K562 (cell line): ENCODE results near the gene MOCOS. TPM values are rescaled to one million over a fixed set of nuclear protein-coding genes. Genes with fewer than 3 reads are reported as not detected.
"Not testable (repeated sequence)": the region's sequence is repeated elsewhere in the genome, so short reads cannot be mapped to it uniquely, and the experiment has no call there.

Source experiments
- ATAC-seq: fragments of 200-7000 bp; cut with Tn5 transposase; 3 replicates; pipeline ENCODE4 v1.9.1; 2020; ENCODE audit warnings: moderate library complexity
- BruUV-seq: library from RNA; stranded (reverse); fragments of 400-500 nt; replicated peaks from 2 replicates; lab custom pipeline; 2021; lab: Mats Ljungman, UMichigan
- CTCF ChIA-PET: fragments of 300-600 bp; formaldehyde crosslinking; extraction: SDS; loops from one replicate; lab custom pipeline; 2021; ENCODE audit warnings: low intra/inter-chr PET ratio; lab: Yijun Ruan, JAX
- POLR2A ChIA-PET: fragments of 300-600, 350-650 bp; sonication (Branson Sonifier 250); formaldehyde crosslinking; extraction: SDS; loops from one replicate; lab custom pipeline; 2021; ENCODE audit warnings: antibody characterized with exemption, inconsistent platforms; lab: Yijun Ruan, JAX
- DNase-seq, 4 experiments: peaks; one replicate each; pipeline versions ENCODE4 v3.0.0 to v3.0.0-alpha.2; 2011 to 2018; ENCODE audit warnings: low spot score in 3 of 4, mixed read lengths in 3 of 4; ENCODE audit errors: extremely low read depth in 1 of 4
- FAIRE-seq: peaks from 2 replicates; lab custom pipeline; 2011; peaks lifted over from hg19 to GRCh38; lab: Jason Lieb, UNC
- H2AFZ ChIP-seq: 2 replicates; pipeline ENCODE4 v1.6.0; 2011; ENCODE audit warnings: low read depth, low read length, control low read depth, inconsistent platforms
- H3K27ac ChIP-seq: fragments of 200-600 bp; 3 replicates; pipeline ENCODE4 v1.8.0; 2011; ENCODE audit warnings: low read depth, mild to moderate bottlenecking, control low read depth, inconsistent platforms, low read length, moderate library complexity, mixed read lengths; ENCODE audit errors: extremely low read depth
- H3K27me3 ChIP-seq, 2 experiments: fragments of 300-600 bp in 1 of 2; 2 replicates in 1 of 2; 3 replicates in 1 of 2; pipeline versions ENCODE4 v1.6.0 to v1.8.0; 2011; ENCODE audit warnings: inconsistent platforms in 2 of 2, low read length in 2 of 2, mild to moderate bottlenecking in 1 of 2, mixed read lengths in 1 of 2, moderate library complexity in 1 of 2; ENCODE audit not compliant: control insufficient read depth in 2 of 2, insufficient read depth in 2 of 2
- H3K36me3 ChIP-seq: fragments of 300-600 bp; 3 replicates; pipeline ENCODE4 v1.8.0; 2011; ENCODE audit warnings: mild to moderate bottlenecking, low read length, inconsistent platforms; ENCODE audit not compliant: control insufficient read depth, insufficient read depth
- H3K4me1 ChIP-seq, 2 experiments: fragments of 200-600 bp in 1 of 2; replicated peaks in 1 of 2; 2 replicates in 1 of 2; 3 replicates in 1 of 2; pipeline versions ENCODE4 v1.5.1 to v1.8.0; 2011; ENCODE audit warnings: inconsistent platforms in 2 of 2, low read length in 2 of 2, mild to moderate bottlenecking in 1 of 2, mixed read lengths in 1 of 2, moderate library complexity in 1 of 2; ENCODE audit not compliant: control insufficient read depth in 2 of 2, insufficient read depth in 2 of 2
- H3K4me2 ChIP-seq: 2 replicates; pipeline ENCODE4 v1.6.1; 2011; ENCODE audit warnings: low read length, control low read depth, inconsistent platforms, mixed read lengths; ENCODE audit not compliant: insufficient read depth
- H3K4me3 ChIP-seq: fragments of 200-600 bp; sonication (generic), shearing (Covaris generic); 2 replicates; pipeline ENCODE4 v1.5.1; 2016; ENCODE audit warnings: control low read depth, inconsistent platforms
- H3K79me2 ChIP-seq: fragments of 200-600 bp; 3 replicates; pipeline ENCODE4 v1.8.0; 2011; ENCODE audit warnings: low read length, inconsistent platforms; ENCODE audit not compliant: control insufficient read depth, insufficient read depth
- H3K9ac ChIP-seq, 2 experiments: 2 replicates each; pipeline versions ENCODE4 v1.6.0 to v1.6.1; 2011; ENCODE audit warnings: low read depth in 2 of 2, low read length in 2 of 2, control low read depth in 1 of 2, inconsistent platforms in 1 of 2, mild to moderate bottlenecking in 1 of 2, mixed read lengths in 1 of 2; ENCODE audit not compliant: insufficient read depth in 1 of 2
- H3K9me1 ChIP-seq: one replicate; pipeline ENCODE4 v1.6.0; 2011; ENCODE audit warnings: inconsistent platforms, mild to moderate bottlenecking, low read length, moderate library complexity; ENCODE audit not compliant: control insufficient read depth, insufficient read depth
- H3K9me3 ChIP-seq: replicated peaks from 2 replicates; pipeline ENCODE4 v1.5.1; 2011; ENCODE audit warnings: low read depth, low read length, inconsistent platforms; ENCODE audit not compliant: control insufficient read depth, insufficient read depth
- H4K20me1 ChIP-seq: replicated peaks from 2 replicates; pipeline ENCODE4 v1.6.1; 2011; ENCODE audit warnings: low read length, inconsistent platforms, mixed read lengths; ENCODE audit not compliant: control insufficient read depth, insufficient read depth
- ADNP ChIP-seq: fragments of 200-800 bp; sonication (Bioruptor generic); IDR thresholded peaks from 2 replicates; pipeline ENCODE4 v1.6.1; 2016; ENCODE audit warnings: missing genetic modification characterization, missing compliant biosample characterization
- ARNT ChIP-seq, 2 experiments: fragments of 450-650 bp; IDR thresholded peaks; 2 replicates each; pipeline ENCODE4 v1.6.1; 2016; ENCODE audit warnings: mild to moderate bottlenecking in 1 of 2
- CBX3 ChIP-seq, 2 experiments: IDR thresholded peaks; 1 replicate in 1 of 2; 2 replicates in 1 of 2; pipeline ENCODE4 v1.6.1; 2012; ENCODE audit warnings: inconsistent platforms in 2 of 2, low read length in 2 of 2, borderline replicate concordance in 1 of 2, control low read depth in 1 of 2
- CBX5 ChIP-seq: IDR thresholded peaks from 2 replicates; pipeline ENCODE4 v1.6.1; 2014; ENCODE audit warnings: low read depth, borderline replicate concordance
- HIVEP1 ChIP-seq: fragments of 250-450 bp; sonication (Bioruptor Pico); IDR thresholded peaks from 2 replicates; pipeline ENCODE4 v1.4.0; 2020; ENCODE audit warnings: mild to moderate bottlenecking
- ILK ChIP-seq: fragments of 450-650 bp; IDR thresholded peaks from 2 replicates; pipeline ENCODE4 v1.6.1; 2016; ENCODE audit warnings: missing genetic modification characterization, low read depth, mild to moderate bottlenecking, missing compliant biosample characterization, moderate library complexity, borderline replicate concordance
- NUFIP1 ChIP-seq: fragments of 450-650 bp; IDR thresholded peaks from 2 replicates; pipeline ENCODE4 v1.6.1; 2018; ENCODE audit not compliant: partially characterized antibody
- PTTG1 ChIP-seq: fragments of 450-650 bp; IDR thresholded peaks from 2 replicates; pipeline ENCODE4 v1.6.1; 2016; ENCODE audit warnings: low read depth, mild to moderate bottlenecking, missing genetic modification characterization, missing compliant biosample characterization
- SIX5 ChIP-seq, 2 experiments: IDR thresholded peaks; 2 replicates each; pipeline ENCODE4 v1.6.1; 2011; ENCODE audit warnings: low read length in 2 of 2, borderline replicate concordance in 1 of 2, low read depth in 1 of 2, mild to moderate bottlenecking in 1 of 2, moderate library complexity in 1 of 2; ENCODE audit not compliant: insufficient read depth in 1 of 2
- SNAPC5 ChIP-seq: fragments of 250-450 bp; sonication (Bioruptor Pico); IDR thresholded peaks from 2 replicates; pipeline ENCODE4 v1.8.0; 2021; ENCODE audit warnings: moderate library complexity, mild to moderate bottlenecking, inconsistent platforms
- TEAD2 ChIP-seq: fragments of 450-650 bp; IDR thresholded peaks from 2 replicates; pipeline ENCODE4 v1.6.1; 2016; ENCODE audit warnings: missing genetic modification characterization, control low read depth, missing compliant biosample characterization
- ZNF507 ChIP-seq: conservative IDR thresholded peaks from 2 replicates; pipeline ENCODE4 v1.6.1; 2017; ENCODE audit warnings: missing genetic modification characterization, missing compliant biosample characterization
- ZNF740 ChIP-seq, 3 experiments: fragments of 200-800 bp in 1 of 3; sonication (Bioruptor generic) in 1 of 3; sonication (generic) in 1 of 3; formaldehyde crosslinking in 1 of 3; IDR thresholded peaks; 2 replicates each; pipeline versions ENCODE4 v1.6.1 to v1.8.0; 2016 to 2022; ENCODE audit warnings: mild to moderate bottlenecking in 2 of 3, missing compliant biosample characterization in 2 of 3, missing genetic modification characterization in 2 of 3, missing genetic modification reagents in 1 of 3
- WGBS: fragments of 100-300 bp; shearing (Covaris generic); methylation state at CpG from one replicate; pipeline ENCODE4 v1.1.6; 2016; ENCODE audit warnings: low coverage, mixed read lengths; ENCODE audit not compliant: insufficient coverage; ENCODE audit errors: missing lambda C conversion rate; 5-methylcytosine and 5-hydroxymethylcytosine counted together
- in situ Hi-C: fragments of 300-500 bp; cut with MboI; formaldehyde crosslinking; loops from 4 replicates; pipeline ENCODE4 v1.15.0; 2018; ENCODE audit warnings: inconsistent platforms, mixed read lengths
- intact Hi-C: fragments of 100-400 bp; cut with micrococcal nuclease; formaldehyde crosslinking; loops from 2 replicates; pipeline ENCODE4 v1.14.2; 2022
- polyA plus RNA-seq, 8 experiments: library from polyadenylated mRNA; depleted of rRNA in 4 of 8; stranded (reverse) in 5 of 8; unstranded in 3 of 8; fragments of >200 nt; fragmentation: Nextera tagmentation in 2 of 8; fragmentation: Illumina TruSeq in 1 of 8; extraction: Ambion mirVana in 2 of 8; extraction: Trizol in 1 of 8; gene quantifications; 2 replicates each; pipeline versions ENCODE4 v1.2.1 to v1.2.3, GENCODE V29; 2011 to 2014; ENCODE audit warnings: inconsistent platforms in 1 of 8, missing spikeins in 1 of 8
- total RNA-seq, 7 experiments: library from RNA; depleted of rRNA in 6 of 7; stranded (reverse); fragments of >200 nt in 6 of 7; fragmentation: Illumina TruSeq in 2 of 7; extraction: Trizol in 2 of 7; gene quantifications; 2 replicates each; pipeline versions ENCODE4 v1.2.1 to v1.2.3, GENCODE V29; 2011 to 2021; ENCODE audit warnings: low replicate concordance in 1 of 7
- TF ChIP-seq, protein P1 (sequence below): fragments of 450-650 bp; IDR thresholded peaks from 2 replicates; pipeline ENCODE4 v1.6.1; 2018; ENCODE audit warnings: mild to moderate bottlenecking, low read depth; ENCODE audit not compliant: partially characterized antibody
- TF ChIP-seq, protein P2 (sequence below), 2 experiments: fragments of 450-650 bp in 1 of 2; IDR thresholded peaks; 2 replicates each; pipeline ENCODE4 v1.6.1; 2011 to 2017; ENCODE audit warnings: low read depth in 2 of 2, antibody characterized with exemption in 1 of 2, borderline replicate concordance in 1 of 2, low read length in 1 of 2, mild to moderate bottlenecking in 1 of 2, mixed read lengths in 1 of 2; ENCODE audit not compliant: control insufficient read depth in 1 of 2

The MOCOS gene
- total and polyA plus RNA-seq, 9 of the 15 experiments (the other 6 are each of a cell fraction or from before 2014, with no cell fraction given): 4.5 to 12.4 (median 9.1) TPM

- TF ChIP-seq ZNF740 (CRISPR knock-in tag; IDR thresholded peaks at IDR 0.05) (no peak), ZNF740 (tag; IDR thresholded peaks at IDR 0.05) (no peak), HIVEP1 (CRISPR knock-in tag) (no peak), ILK (tag) (no peak), SIX5 (IDR thresholded peaks at IDR 0.05; ENCODE audit: borderline replicate concordance in 1 of 2, insufficient read depth in 1 of 2, low read depth in 1 of 2, low read length in 2 of 2) (no peak), CBX3 (IDR thresholded peaks at IDR 0.05; ENCODE audit: borderline replicate concordance in 1 of 2, low read length in 2 of 2) (peak in 1 of 2 experiments; percentile 80; a peak in 2 of 3 replicates), ADNP (tag) (no peak), NUFIP1 (no peak), PTTG1 (tag) (no peak), SNAPC5 (CRISPR knock-in tag) (no peak), ARNT (IDR thresholded peaks at IDR 0.05) (no peak), TEAD2 (no peak), ZNF507 (tag) (0 out of 2 replicates have a peak, but pooled peaks have one; percentile 25), CBX5 (peak; percentile 82)
- TF ChIP-seq, protein P1, sequence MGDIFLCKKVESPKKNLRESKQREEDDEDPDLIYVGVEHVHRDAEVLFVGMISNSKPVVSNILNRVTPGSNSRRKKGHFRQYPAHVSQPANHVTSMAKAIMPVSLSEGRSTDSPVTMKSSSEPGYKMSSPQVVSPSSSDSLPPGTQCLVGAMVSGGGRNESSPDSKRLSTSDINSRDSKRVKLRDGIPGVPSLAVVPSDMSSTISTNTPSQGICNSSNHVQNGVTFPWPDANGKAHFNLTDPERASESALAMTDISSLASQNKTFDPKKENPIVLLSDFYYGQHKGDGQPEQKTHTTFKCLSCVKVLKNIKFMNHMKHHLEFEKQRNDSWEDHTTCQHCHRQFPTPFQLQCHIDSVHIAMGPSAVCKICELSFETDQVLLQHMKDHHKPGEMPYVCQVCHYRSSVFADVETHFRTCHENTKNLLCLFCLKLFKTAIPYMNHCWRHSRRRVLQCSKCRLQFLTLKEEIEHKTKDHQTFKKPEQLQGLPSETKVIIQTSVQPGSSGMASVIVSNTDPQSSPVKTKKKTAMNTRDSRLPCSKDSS: peak; percentile 51
- TF ChIP-seq, protein P2, sequence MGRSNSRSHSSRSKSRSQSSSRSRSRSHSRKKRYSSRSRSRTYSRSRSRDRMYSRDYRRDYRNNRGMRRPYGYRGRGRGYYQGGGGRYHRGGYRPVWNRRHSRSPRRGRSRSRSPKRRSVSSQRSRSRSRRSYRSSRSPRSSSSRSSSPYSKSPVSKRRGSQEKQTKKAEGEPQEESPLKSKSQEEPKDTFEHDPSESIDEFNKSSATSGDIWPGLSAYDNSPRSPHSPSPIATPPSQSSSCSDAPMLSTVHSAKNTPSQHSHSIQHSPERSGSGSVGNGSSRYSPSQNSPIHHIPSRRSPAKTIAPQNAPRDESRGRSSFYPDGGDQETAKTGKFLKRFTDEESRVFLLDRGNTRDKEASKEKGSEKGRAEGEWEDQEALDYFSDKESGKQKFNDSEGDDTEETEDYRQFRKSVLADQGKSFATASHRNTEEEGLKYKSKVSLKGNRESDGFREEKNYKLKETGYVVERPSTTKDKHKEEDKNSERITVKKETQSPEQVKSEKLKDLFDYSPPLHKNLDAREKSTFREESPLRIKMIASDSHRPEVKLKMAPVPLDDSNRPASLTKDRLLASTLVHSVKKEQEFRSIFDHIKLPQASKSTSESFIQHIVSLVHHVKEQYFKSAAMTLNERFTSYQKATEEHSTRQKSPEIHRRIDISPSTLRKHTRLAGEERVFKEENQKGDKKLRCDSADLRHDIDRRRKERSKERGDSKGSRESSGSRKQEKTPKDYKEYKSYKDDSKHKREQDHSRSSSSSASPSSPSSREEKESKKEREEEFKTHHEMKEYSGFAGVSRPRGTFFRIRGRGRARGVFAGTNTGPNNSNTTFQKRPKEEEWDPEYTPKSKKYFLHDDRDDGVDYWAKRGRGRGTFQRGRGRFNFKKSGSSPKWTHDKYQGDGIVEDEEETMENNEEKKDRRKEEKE (IDR thresholded peaks at IDR 0.05; ENCODE audit: borderline replicate concordance in 1 of 2, control insufficient read depth in 1 of 2, low read depth in 2 of 2, low read length in 1 of 2): no peak
These were observed 41.9 kb downstream of the MOCOS start (continued) for GRCh38 chr18:36229188-36229587.

DNA sequence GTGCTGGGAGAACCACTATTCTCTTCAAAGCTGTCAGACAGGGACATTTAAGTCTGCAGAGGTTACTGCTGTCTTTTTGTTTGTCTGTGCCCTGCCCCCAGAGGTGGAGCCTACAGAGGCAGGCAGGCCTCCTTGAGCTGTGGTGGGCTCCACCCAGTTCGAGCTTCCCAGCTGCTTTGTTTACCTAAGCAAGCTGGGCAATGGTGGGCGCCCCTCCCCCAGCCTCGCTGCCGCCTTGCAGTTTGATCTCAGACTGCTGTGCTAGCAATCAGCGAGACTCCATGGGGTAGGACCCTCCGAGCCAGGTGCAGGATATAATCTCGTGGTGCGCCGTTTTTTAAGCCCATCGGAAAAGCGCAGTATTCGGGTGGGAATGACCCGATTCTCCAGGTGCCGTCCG is 53.2 kb downstream of the MOCOS start:
- H3K36me3 ChIP-seq, intact Hi-C loops, in situ Hi-C loops, H3K4me1 ChIP-seq, H3K79me2 ChIP-seq, H3K27ac ChIP-seq, H3K9ac ChIP-seq, H3K27me3 ChIP-seq, H3K9me3 ChIP-seq, H3K9me1 ChIP-seq, BruUV-seq, CTCF ChIA-PET, FAIRE-seq, DNase-seq, H2AFZ ChIP-seq, H4K20me1 ChIP-seq, ATAC-seq, H3K4me2 ChIP-seq, H3K4me3 ChIP-seq, POLR2A ChIA-PET: not testable (repeated sequence)
- 3% methylated on average over 4 of the region's 15 CpGs for WGBS
